H9 (cell line): ENCODE measurements around the gene CABP7. TPM values are rescaled to one million over a fixed set of nuclear protein-coding genes. Genes with fewer than 3 reads are reported as not detected.

Source experiments
- DNase-seq: peaks from one replicate; pipeline ENCODE4 v3.0.0-alpha.2; 2017
- H2AFZ ChIP-seq: one replicate; pipeline ENCODE4 v1.6.1; 2013; ENCODE audit warnings: mild to moderate bottlenecking, low read length, control low read depth, moderate library complexity
- H2AK5ac ChIP-seq: 2 replicates; pipeline ENCODE4 v1.6.1; 2013; ENCODE audit warnings: low read length, control low read depth, mixed read lengths; ENCODE audit not compliant: insufficient read length
- H2BK120ac ChIP-seq: one replicate; pipeline ENCODE4 v1.6.1; 2013; ENCODE audit warnings: low read depth, mild to moderate bottlenecking, low read length, control low read depth, inconsistent platforms; ENCODE audit not compliant: poor library complexity, severe bottlenecking
- H2BK12ac ChIP-seq: 2 replicates; pipeline ENCODE4 v1.6.1; 2013; ENCODE audit warnings: low read length, control low read depth, mixed read lengths, low read depth; ENCODE audit not compliant: insufficient read length
- H2BK15ac ChIP-seq: 2 replicates; pipeline ENCODE4 v1.6.1; 2013; ENCODE audit warnings: low read depth, low read length, control low read depth
- H2BK20ac ChIP-seq: one replicate; pipeline ENCODE4 v1.6.1; 2013; ENCODE audit warnings: low read depth, mild to moderate bottlenecking, low read length, control low read depth, inconsistent platforms; ENCODE audit not compliant: poor library complexity, severe bottlenecking
- H2BK5ac ChIP-seq: 2 replicates; pipeline ENCODE4 v1.6.1; 2013; ENCODE audit warnings: low read length, control low read depth, mixed read lengths; ENCODE audit not compliant: insufficient read length
- H3K14ac ChIP-seq: 2 replicates; pipeline ENCODE4 v1.6.1; 2013; ENCODE audit warnings: low read length, control low read depth; ENCODE audit not compliant: insufficient read depth
- H3K18ac ChIP-seq: 2 replicates; pipeline ENCODE4 v1.6.1; 2013; ENCODE audit warnings: low read depth, mild to moderate bottlenecking, mixed read lengths, low read length, control low read depth; ENCODE audit not compliant: insufficient read length
- H3K23ac ChIP-seq: 2 replicates; pipeline ENCODE4 v1.6.1; 2013; ENCODE audit warnings: low read length, control low read depth, mixed read lengths, low read depth; ENCODE audit not compliant: insufficient read length
- H3K23me2 ChIP-seq: 2 replicates; pipeline ENCODE4 v1.6.1; 2013; ENCODE audit warnings: low read depth, mild to moderate bottlenecking, mixed read lengths, low read length, control low read depth; ENCODE audit not compliant: insufficient read length, poor library complexity, severe bottlenecking
- H3K27ac ChIP-seq: 2 replicates; pipeline ENCODE4 v1.5.1; 2013; ENCODE audit warnings: low read length, control low read depth, mixed read lengths, low read depth; ENCODE audit not compliant: insufficient read length
- H3K27me3 ChIP-seq: 2 replicates; pipeline ENCODE4 v1.6.1; 2013; ENCODE audit warnings: low read length, control low read depth, inconsistent platforms; ENCODE audit not compliant: insufficient read depth
- H3K4ac ChIP-seq: 2 replicates; pipeline ENCODE4 v1.6.1; 2013; ENCODE audit warnings: low read depth, mild to moderate bottlenecking, control low read depth, inconsistent platforms, low read length, moderate library complexity
- H3K4me1 ChIP-seq: 2 replicates; pipeline ENCODE4 v1.6.1; 2013; ENCODE audit warnings: low read length, control low read depth, inconsistent platforms; ENCODE audit not compliant: insufficient read depth
- H3K4me2 ChIP-seq: 2 replicates; pipeline ENCODE4 v1.6.1; 2013; ENCODE audit warnings: low read length, control low read depth, mixed read lengths; ENCODE audit not compliant: insufficient read length, insufficient read depth
- H3K56ac ChIP-seq: 2 replicates; pipeline ENCODE4 v1.6.1; 2013; ENCODE audit warnings: low read depth, mild to moderate bottlenecking, mixed read lengths, low read length, control low read depth; ENCODE audit not compliant: insufficient read length
- H3K79me1 ChIP-seq: 2 replicates; pipeline ENCODE4 v1.6.1; 2013; ENCODE audit warnings: low read depth, mild to moderate bottlenecking, moderate library complexity, low read length, control low read depth, inconsistent platforms; ENCODE audit not compliant: insufficient read depth, poor library complexity, severe bottlenecking
- H3K79me2 ChIP-seq: 2 replicates; pipeline ENCODE4 v1.6.1; 2013; ENCODE audit warnings: low read length, control low read depth, inconsistent platforms; ENCODE audit not compliant: insufficient read depth
- H3K9ac ChIP-seq: 2 replicates; pipeline ENCODE4 v1.6.1; 2013; ENCODE audit warnings: low read length, control low read depth, mixed read lengths; ENCODE audit not compliant: insufficient read length; ENCODE audit errors: extremely low read depth
- H3K9me3 ChIP-seq: one replicate; pipeline ENCODE4 v1.6.1; 2013; ENCODE audit warnings: low read depth, low read length, inconsistent platforms; ENCODE audit not compliant: control insufficient read depth
- H3T11ph ChIP-seq: one replicate; pipeline ENCODE4 v1.6.1; 2013; ENCODE audit warnings: mild to moderate bottlenecking, low read length, control low read depth, inconsistent platforms
- H4K20me1 ChIP-seq: one replicate; pipeline ENCODE4 v1.6.1; 2013; ENCODE audit not compliant: control insufficient read depth, insufficient read length, insufficient read depth
- H4K5ac ChIP-seq: 2 replicates; pipeline ENCODE4 v1.6.1; 2013; ENCODE audit warnings: low read depth, mild to moderate bottlenecking, mixed read lengths, low read length, control low read depth; ENCODE audit not compliant: insufficient read length
- H4K8ac ChIP-seq: replicated peaks from 2 replicates; pipeline ENCODE4 v1.6.1; 2013; ENCODE audit warnings: low read length, control low read depth, mixed read lengths, low read depth; ENCODE audit not compliant: insufficient read length
- H4K91ac ChIP-seq: 2 replicates; pipeline ENCODE4 v1.6.1; 2013; ENCODE audit warnings: low read depth, mild to moderate bottlenecking, moderate library complexity, mixed read lengths, low read length, control low read depth; ENCODE audit not compliant: insufficient read length
- H3K27ac Mint-ChIP-seq, 3 experiments: 2 replicates in 2 of 3; 3 replicates in 1 of 3; pipeline ENCODE4 v1.8.0; 2020 to 2021; ENCODE audit warnings: mixed read lengths in 3 of 3, mild to moderate bottlenecking in 1 of 3, moderate library complexity in 1 of 3
- H3K27me3 Mint-ChIP-seq: 2 replicates; pipeline ENCODE4 v1.8.0; 2021; ENCODE audit warnings: low read depth, mild to moderate bottlenecking, moderate library complexity, mixed read lengths
- H3K36me3 Mint-ChIP-seq, 3 experiments: 2 replicates in 2 of 3; 3 replicates in 1 of 3; pipeline ENCODE4 v1.8.0; 2020 to 2021; ENCODE audit warnings: low read depth in 3 of 3, mixed read lengths in 3 of 3; ENCODE audit not compliant: insufficient read depth in 1 of 3
- H3K4me1 Mint-ChIP-seq, 2 experiments: 2 replicates each; pipeline ENCODE4 v1.8.0; 2020; ENCODE audit warnings: mixed read lengths in 2 of 2
- H3K4me3 Mint-ChIP-seq, 2 experiments: 2 replicates in 1 of 2; 3 replicates in 1 of 2; pipeline ENCODE4 v1.8.0; 2020 to 2021; ENCODE audit warnings: mild to moderate bottlenecking in 2 of 2, mixed read lengths in 2 of 2, moderate library complexity in 1 of 2
- H3K9me3 Mint-ChIP-seq, 2 experiments: 2 replicates in 1 of 2; 3 replicates in 1 of 2; pipeline ENCODE4 v1.8.0; 2020; ENCODE audit warnings: mild to moderate bottlenecking in 2 of 2, mixed read lengths in 2 of 2, moderate library complexity in 1 of 2
- CTCF ChIP-seq: fragments of 200-600 bp; sonication (generic); conservative IDR thresholded peaks from 3 replicates; pipeline ENCODE4 v1.8.0; 2021; ENCODE audit warnings: antibody characterized with exemption, mild to moderate bottlenecking
- WGBS: extraction: QIAGEN DNeasy Blood & Tissue Kit; methylation state at CpG from one replicate; pipeline ENCODE4 v1.1.7; 2013; ENCODE audit warnings: missing lambda C conversion rate, low lambda C conversion rate, mixed read lengths; ENCODE audit not compliant: insufficient read length; ENCODE audit errors: extremely low coverage; 5-methylcytosine and 5-hydroxymethylcytosine counted together
- total RNA-seq: library from RNA; stranded (reverse); gene quantifications from 2 replicates; pipeline ENCODE4 v1.2.1, GENCODE V29; 2021

Gene CABP7
- total RNA-seq, 1 experiment from 2014 or later = 0.83 TPM

GRCh38 chr22:29715240-29715639, 4.6 kb upstream of the CABP7 start:
- H3K56ac ChIP-seq = no peak overlapping the region
- Mint-ChIP-seq H3K27ac (no peak overlapping the region), H3K27me3 (peaks cover 79% of the 10 kb centered on the region), H3K4me3 (no peak overlapping the region), H3K9me3 (no peaks in the 10 kb centered on the region; a peak in 1 of 5 replicates), H3K4me1 (peaks cover 2 to 11% of the 10 kb centered on the region in 2 experiments; a peak in 2 of 4 replicates), H3K36me3 (no peaks in the 10 kb centered on the region; a peak in 1 of 7 replicates)
- no peaks in the 10 kb centered on the region for H4K20me1 ChIP-seq
- no peak overlapping the region for H3K23ac ChIP-seq
- H3T11ph ChIP-seq = no peak overlapping the region
- H2BK20ac ChIP-seq = no peak overlapping the region
- no peak overlapping the region for H4K91ac ChIP-seq
- H3K4me2 ChIP-seq = no peak overlapping the region
- H2BK120ac ChIP-seq = no peak overlapping the region
- H3K27me3 ChIP-seq = peaks cover 13% of the 10 kb centered on the region; the same call in 1 of the 2 replicates
- no peak overlapping the region for H4K5ac ChIP-seq
- no peak overlapping the region for H2AK5ac ChIP-seq
- no peaks in the 10 kb centered on the region for H3K4me1 ChIP-seq
- no CpG with 5 or more reads among the region's 13 CpGs for WGBS
- no peak overlapping the region for H3K18ac ChIP-seq
- no peaks in the 10 kb centered on the region for H3K79me2 ChIP-seq
- H3K14ac ChIP-seq = no peak overlapping the region; the same call in 1 of the 2 replicates
- no peak overlapping the region for H3K9ac ChIP-seq
- no peak overlapping the region for H2BK5ac ChIP-seq
- no peak overlapping the region for H3K27ac ChIP-seq
- no peak overlapping the region for H2AFZ ChIP-seq
- no peak overlapping the region for H2BK15ac ChIP-seq
- H3K4ac ChIP-seq = no peak overlapping the region
- no peak for DNase-seq
- H3K79me1 ChIP-seq = no peaks in the 10 kb centered on the region
- TF ChIP-seq CTCF = no peak
- no peaks in the 10 kb centered on the region for H3K9me3 ChIP-seq
- H4K8ac ChIP-seq = no peak overlapping the region
- no peak overlapping the region for H2BK12ac ChIP-seq
- peaks cover under 1% of the 10 kb centered on the region for H3K23me2 ChIP-seq
